IgD-negative memory B cell (primary cell): Measurements from ENCODE around the gene MIPEP. TPM values are rescaled to one million over a fixed set of nuclear protein-coding genes. Genes with fewer than 3 reads are reported as not detected.

Source experiments
- H3K27ac Mint-ChIP-seq, 3 donors: one replicate each; pipeline ENCODE4 v1.8.0; 2020 to 2022; ENCODE audit warnings: mild to moderate bottlenecking in 3 of 3, mixed read lengths in 3 of 3, moderate library complexity in 1 of 3
- H3K27me3 Mint-ChIP-seq: one replicate; pipeline ENCODE4 v1.8.0; 2021; ENCODE audit warnings: mixed read lengths
- H3K36me3 Mint-ChIP-seq: one replicate; pipeline ENCODE4 v1.8.0; 2020; ENCODE audit warnings: mild to moderate bottlenecking, mixed read lengths
- H3K4me1 Mint-ChIP-seq, 3 donors: one replicate each; pipeline ENCODE4 v1.8.0; 2020 to 2022; ENCODE audit warnings: mixed read lengths in 3 of 3, mild to moderate bottlenecking in 1 of 3
- H3K4me3 Mint-ChIP-seq, 4 donors: one replicate each; pipeline ENCODE4 v1.8.0; 2020 to 2022; ENCODE audit warnings: mild to moderate bottlenecking in 4 of 4, mixed read lengths in 4 of 4, moderate library complexity in 3 of 4
- H3K9me3 Mint-ChIP-seq, 3 donors: one replicate each; pipeline ENCODE4 v1.8.0; 2020 to 2021; ENCODE audit warnings: mixed read lengths in 3 of 3, mild to moderate bottlenecking in 1 of 3
- polyA plus RNA-seq: library from polyadenylated mRNA; unstranded; fragments of 300-500 nt; fragmentation: Illumina TruSeq; gene quantifications from one replicate; pipeline ENCODE4 v1.2.3, GENCODE V29; 2021

The MIPEP gene
- polyA plus RNA-seq, 1 donor from 2014 or later = 11.7 TPM

- Mint-ChIP-seq H3K36me3 (peaks cover 1% of the 10 kb centered on the region), H3K9me3 (peaks cover 0 to 5% (median 4%) of the 10 kb centered on the region in 3 donors), H3K27ac (no peak overlapping the region), H3K4me3 (no peak overlapping the region), H3K27me3 (peaks cover 6% of the 10 kb centered on the region), H3K4me1 (peaks cover 0 to 2% (median 0%) of the 10 kb centered on the region in 3 donors)
Measured at GRCh38 chr13:23709536-23709935, 179.7 kb downstream of the MIPEP start.

GRCh38 chr13:23707674-23708073 is 181.5 kb downstream of the MIPEP start:
- Mint-ChIP-seq H3K9me3 (peaks cover 0 to 5% (median 4%) of the 10 kb centered on the region in 3 donors), H3K4me1 (peaks cover 0 to 2% (median 0%) of the 10 kb centered on the region in 3 donors), H3K4me3 (no peak overlapping the region), H3K27ac (no peak overlapping the region), H3K27me3 (peaks cover 4% of the 10 kb centered on the region), H3K36me3 (peaks cover under 1% of the 10 kb centered on the region)

GRCh38 chr13:23705583-23705982 is 183.6 kb downstream of the MIPEP start:
- H3K9me3 Mint-ChIP-seq = no peaks in the 10 kb centered on the region
- peaks cover 4% of the 10 kb centered on the region for H3K27me3 Mint-ChIP-seq
- no peak overlapping the region for H3K27ac Mint-ChIP-seq
- no peak overlapping the region for H3K4me3 Mint-ChIP-seq
- H3K4me1 Mint-ChIP-seq = peaks cover 0 to 2% (median 0%) of the 10 kb centered on the region in 3 donors
- no peaks in the 10 kb centered on the region for H3K36me3 Mint-ChIP-seq

- no peaks in the 10 kb centered on the region for H3K9me3 Mint-ChIP-seq
- peaks cover 0 to 2% (median 2%) of the 10 kb centered on the region in 3 donors for H3K4me1 Mint-ChIP-seq
- H3K4me3 Mint-ChIP-seq = no peak overlapping the region
- peaks cover 4% of the 10 kb centered on the region for H3K27me3 Mint-ChIP-seq
- no peak overlapping the region for H3K27ac Mint-ChIP-seq
- no peaks in the 10 kb centered on the region for H3K36me3 Mint-ChIP-seq
Measured at GRCh38 chr13:23703246-23703860, 185.8 kb downstream of the MIPEP start.

- H3K36me3 Mint-ChIP-seq = peaks cover 2% of the 10 kb centered on the region
- H3K27ac Mint-ChIP-seq = no peak overlapping the region
- peaks cover 0 to 5% (median 0%) of the 10 kb centered on the region in 3 donors for H3K4me1 Mint-ChIP-seq
- H3K9me3 Mint-ChIP-seq = no peaks in the 10 kb centered on the region
- H3K4me3 Mint-ChIP-seq = no peak overlapping the region
- peaks cover 2% of the 10 kb centered on the region for H3K27me3 Mint-ChIP-seq
Measured at GRCh38 chr13:23701636-23702035, 187.6 kb downstream of the MIPEP start.

- Mint-ChIP-seq H3K27me3 (peaks cover 2% of the 10 kb centered on the region), H3K4me3 (no peak overlapping the region), H3K36me3 (peaks cover 2% of the 10 kb centered on the region), H3K9me3 (no peaks in the 10 kb centered on the region), H3K27ac (no peak overlapping the region), H3K4me1 (peaks cover 2 to 9% (median 3%) of the 10 kb centered on the region in 3 donors)
Measured at GRCh38 chr13:23701186-23701585, 188.0 kb downstream of the MIPEP start.

GRCh38 chr13:23699271-23699670 is 189.9 kb downstream of the MIPEP start:
- Mint-ChIP-seq H3K27me3 (no peaks in the 10 kb centered on the region), H3K36me3 (peaks cover 2% of the 10 kb centered on the region), H3K4me3 (no peak overlapping the region), H3K27ac (no peak overlapping the region), H3K9me3 (no peaks in the 10 kb centered on the region), H3K4me1 (peaks cover 9 to 13% (median 13%) of the 10 kb centered on the region in 3 donors)

- H3K36me3 Mint-ChIP-seq = peaks cover 2% of the 10 kb centered on the region
- no peak overlapping the region for H3K27ac Mint-ChIP-seq
Measured at GRCh38 chr13:23697772-23698313, 191.4 kb downstream of the MIPEP start.

GRCh38 chr13:23696610-23697009 is 192.6 kb downstream of the MIPEP start:
- Mint-ChIP-seq H3K9me3 (no peaks in the 10 kb centered on the region), H3K4me3 (peak overlapping the region; percentile 12 to 93 (median 78)), H3K4me1 (peaks cover 11 to 13% (median 13%) of the 10 kb centered on the region in 3 donors), H3K36me3 (peaks cover 2% of the 10 kb centered on the region), H3K27me3 (no peaks in the 10 kb centered on the region), H3K27ac (peak overlapping the region; percentile 91 to 98 (median 97))

More at GRCh38 chr13:23697772-23698313, 191.4 kb downstream of the MIPEP start:
- no peak overlapping the region for H3K4me3 Mint-ChIP-seq
- peaks cover 11 to 13% (median 13%) of the 10 kb centered on the region in 3 donors for H3K4me1 Mint-ChIP-seq
- H3K27me3 Mint-ChIP-seq = no peaks in the 10 kb centered on the region
- no peaks in the 10 kb centered on the region for H3K9me3 Mint-ChIP-seq

- peaks cover 2% of the 10 kb centered on the region for H3K36me3 Mint-ChIP-seq
- H3K9me3 Mint-ChIP-seq = no peaks in the 10 kb centered on the region
- H3K4me1 Mint-ChIP-seq = peaks cover 11 to 13% (median 13%) of the 10 kb centered on the region in 3 donors
- H3K27ac Mint-ChIP-seq = peak overlapping the region; percentile 91 to 98 (median 97)
- peak overlapping the region; percentile 75 to 93 (median 87) for H3K4me3 Mint-ChIP-seq
- no peaks in the 10 kb centered on the region for H3K27me3 Mint-ChIP-seq
Measured at GRCh38 chr13:23695711-23696464, 193.3 kb downstream of the MIPEP start.

GRCh38 chr13:23695196-23695595 is 194.0 kb downstream of the MIPEP start:
- H3K36me3 Mint-ChIP-seq = peaks cover 2% of the 10 kb centered on the region

GRCh38 chr13:23692816-23693215 is 196.4 kb downstream of the MIPEP start:
- H3K36me3 Mint-ChIP-seq = peaks cover 2% of the 10 kb centered on the region
- H3K9me3 Mint-ChIP-seq = no peaks in the 10 kb centered on the region
- peaks cover 11 to 17% (median 11%) of the 10 kb centered on the region in 3 donors for H3K4me1 Mint-ChIP-seq
- H3K27ac Mint-ChIP-seq = no peak overlapping the region
- H3K27me3 Mint-ChIP-seq = no peaks in the 10 kb centered on the region
- no peak overlapping the region for H3K4me3 Mint-ChIP-seq

More at GRCh38 chr13:23695196-23695595, 194.0 kb downstream of the MIPEP start:
- no peak overlapping the region for H3K27ac Mint-ChIP-seq
- H3K4me1 Mint-ChIP-seq = peaks cover 11 to 13% (median 13%) of the 10 kb centered on the region in 3 donors
- H3K4me3 Mint-ChIP-seq = no peak overlapping the region
- no peaks in the 10 kb centered on the region for H3K9me3 Mint-ChIP-seq
- H3K27me3 Mint-ChIP-seq = no peaks in the 10 kb centered on the region

GRCh38 chr13:23690668-23691067 is 198.5 kb downstream of the MIPEP start:
- H3K9me3 Mint-ChIP-seq = no peaks in the 10 kb centered on the region
- H3K4me3 Mint-ChIP-seq = no peak overlapping the region
- no peaks in the 10 kb centered on the region for H3K36me3 Mint-ChIP-seq

GRCh38 chr13:23688336-23688735 is 200.9 kb downstream of the MIPEP start:
- Mint-ChIP-seq H3K4me3 (no peak overlapping the region), H3K4me1 (peaks cover 0 to 5% (median 0%) of the 10 kb centered on the region in 3 donors), H3K27ac (no peak overlapping the region), H3K36me3 (peaks cover 3% of the 10 kb centered on the region), H3K27me3 (peaks cover 2% of the 10 kb centered on the region), H3K9me3 (peaks cover 3 to 9% (median 6%) of the 10 kb centered on the region in 3 donors)

More at GRCh38 chr13:23690668-23691067, 198.5 kb downstream of the MIPEP start:
- Mint-ChIP-seq H3K27me3 (peaks cover 2% of the 10 kb centered on the region), H3K4me1 (peaks cover 0 to 9% (median 4%) of the 10 kb centered on the region in 3 donors), H3K27ac (no peak overlapping the region)

- no peak overlapping the region for H3K27ac Mint-ChIP-seq
- H3K4me3 Mint-ChIP-seq = no peak overlapping the region
- H3K9me3 Mint-ChIP-seq = peaks cover 3 to 9% (median 6%) of the 10 kb centered on the region in 3 donors
- H3K36me3 Mint-ChIP-seq = peaks cover 3% of the 10 kb centered on the region
- peaks cover 2% of the 10 kb centered on the region for H3K27me3 Mint-ChIP-seq
- peaks cover 0 to 5% (median 0%) of the 10 kb centered on the region in 3 donors for H3K4me1 Mint-ChIP-seq
Measured at GRCh38 chr13:23687614-23688013, 201.6 kb downstream of the MIPEP start.
